ENCODE results near the gene FARP2.

DNA sequence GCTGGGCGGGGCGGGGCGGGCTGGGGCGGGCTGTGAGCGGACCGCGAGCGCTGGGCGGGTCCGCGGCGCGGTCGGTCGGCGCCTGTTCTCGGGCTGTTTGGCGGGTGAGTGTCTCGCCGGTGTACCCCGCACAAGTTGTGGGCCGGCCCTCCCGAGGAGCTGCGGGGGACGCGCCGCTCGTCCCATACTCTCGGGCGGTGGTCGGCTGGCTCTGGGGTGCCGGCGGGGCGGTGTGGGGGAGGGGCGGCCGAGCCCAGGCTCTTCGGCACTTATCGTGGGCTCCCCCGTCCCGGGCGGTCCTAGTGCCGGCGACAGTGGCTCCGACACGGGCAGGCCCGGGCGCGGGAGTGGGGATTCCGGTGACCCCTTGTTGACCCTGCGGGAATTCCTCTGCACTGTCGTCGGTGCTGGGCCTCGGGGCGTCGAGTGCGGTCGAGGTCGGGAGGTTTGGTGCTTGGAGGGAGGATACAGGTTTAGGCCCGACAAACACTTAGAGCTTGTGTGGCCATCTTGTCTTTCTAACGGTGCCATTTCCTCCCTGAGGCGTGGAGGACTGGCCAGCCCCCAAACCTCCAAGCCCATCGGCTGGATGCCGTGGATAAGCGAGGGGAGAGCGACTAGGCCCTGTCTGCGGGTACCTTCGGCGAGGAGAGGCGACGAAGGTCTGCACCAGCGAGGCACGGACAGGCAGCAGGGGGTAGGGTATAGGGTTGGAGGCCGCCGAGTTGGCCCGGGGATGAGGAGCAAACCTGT lies 40.0 kb upstream of the FARP2 start, which contains the start of gene SEPTIN2:
- no peak for TF ChIP-seq EP300 (IDR thresholded peaks at IDR 0.05)
- TF ChIP-seq, protein P1, sequence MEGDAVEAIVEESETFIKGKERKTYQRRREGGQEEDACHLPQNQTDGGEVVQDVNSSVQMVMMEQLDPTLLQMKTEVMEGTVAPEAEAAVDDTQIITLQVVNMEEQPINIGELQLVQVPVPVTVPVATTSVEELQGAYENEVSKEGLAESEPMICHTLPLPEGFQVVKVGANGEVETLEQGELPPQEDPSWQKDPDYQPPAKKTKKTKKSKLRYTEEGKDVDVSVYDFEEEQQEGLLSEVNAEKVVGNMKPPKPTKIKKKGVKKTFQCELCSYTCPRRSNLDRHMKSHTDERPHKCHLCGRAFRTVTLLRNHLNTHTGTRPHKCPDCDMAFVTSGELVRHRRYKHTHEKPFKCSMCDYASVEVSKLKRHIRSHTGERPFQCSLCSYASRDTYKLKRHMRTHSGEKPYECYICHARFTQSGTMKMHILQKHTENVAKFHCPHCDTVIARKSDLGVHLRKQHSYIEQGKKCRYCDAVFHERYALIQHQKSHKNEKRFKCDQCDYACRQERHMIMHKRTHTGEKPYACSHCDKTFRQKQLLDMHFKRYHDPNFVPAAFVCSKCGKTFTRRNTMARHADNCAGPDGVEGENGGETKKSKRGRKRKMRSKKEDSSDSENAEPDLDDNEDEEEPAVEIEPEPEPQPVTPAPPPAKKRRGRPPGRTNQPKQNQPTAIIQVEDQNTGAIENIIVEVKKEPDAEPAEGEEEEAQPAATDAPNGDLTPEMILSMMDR (IDR thresholded peaks at IDR 0.05) = no peak

Data from esophagus muscularis mucosa (tissue), 3 donors.